HG02571 (cell line): Measurements from ENCODE around the gene PLA2G15.

Experiments
- ATAC-seq: cut with Tn5 transposase; IDR thresholded peaks from one replicate; pipeline ENCODE4 v1.9.1; 2021; ENCODE audit warnings: mild to moderate bottlenecking, moderate library complexity; ENCODE audit not compliant: unreplicated experiment

PLA2G15 gene

GRCh38 chr16:68231384-68232136 is 13.6 kb upstream of the PLA2G15 start:
- no peak for ATAC-seq

- ATAC-seq, result no peak
Observed at GRCh38 chr16:68232335-68232734, 12.8 kb upstream of the PLA2G15 start.

DNA sequence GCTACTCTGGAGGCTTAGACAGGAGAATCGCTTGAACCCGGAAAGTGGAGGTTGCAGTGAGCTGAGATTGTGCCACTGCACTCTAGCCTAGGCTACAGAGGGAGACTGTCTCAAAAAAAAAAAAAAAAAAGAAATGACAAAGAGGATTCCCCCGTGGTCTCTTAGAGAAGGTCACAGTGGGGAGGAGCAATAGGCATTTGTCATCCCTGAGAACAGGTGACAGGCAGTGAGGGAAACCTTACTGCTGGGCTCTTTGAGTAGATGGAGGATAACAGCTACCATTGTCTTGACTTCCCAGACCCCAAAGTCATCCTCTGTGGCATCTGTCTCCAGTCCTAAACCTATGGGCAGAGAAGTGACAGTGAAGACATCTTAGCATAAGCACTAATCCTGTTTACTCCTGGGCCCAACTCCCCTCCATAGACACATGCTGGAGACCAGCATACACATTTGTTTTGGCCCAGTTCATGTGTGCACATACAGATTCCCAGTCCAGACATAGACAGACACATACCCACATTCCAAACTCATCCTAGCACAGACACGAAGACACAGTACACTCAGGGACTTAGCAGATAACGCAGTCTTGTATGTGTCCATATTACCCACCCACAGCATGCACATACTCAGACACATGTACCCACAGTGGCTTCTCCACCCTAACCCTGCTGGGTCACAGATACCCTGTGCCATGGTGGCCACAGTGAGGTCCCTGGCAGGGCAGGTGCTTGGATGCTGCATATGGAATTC is 11.9 kb upstream of the PLA2G15 start:
- ATAC-seq, result no peak

GRCh38 chr16:68233835-68234187 is 11.4 kb upstream of the PLA2G15 start:
- ATAC-seq, result no peak

- no peak for ATAC-seq
Observed at GRCh38 chr16:68234188-68235107, 10.7 kb upstream of the PLA2G15 start.

GRCh38 chr16:68235108-68235886 is 9.9 kb upstream of the PLA2G15 start:
- ATAC-seq, result no peak

GRCh38 chr16:68235887-68236136 is 9.4 kb upstream of the PLA2G15 start, which contains the start of gene ESRP2:
Gene ESRP2, minus strand, starts transcription at chr16:68236127. Its CDS starts 82 bp downstream, at chr16:68236045.
- ATAC-seq, result no peak

DNA sequence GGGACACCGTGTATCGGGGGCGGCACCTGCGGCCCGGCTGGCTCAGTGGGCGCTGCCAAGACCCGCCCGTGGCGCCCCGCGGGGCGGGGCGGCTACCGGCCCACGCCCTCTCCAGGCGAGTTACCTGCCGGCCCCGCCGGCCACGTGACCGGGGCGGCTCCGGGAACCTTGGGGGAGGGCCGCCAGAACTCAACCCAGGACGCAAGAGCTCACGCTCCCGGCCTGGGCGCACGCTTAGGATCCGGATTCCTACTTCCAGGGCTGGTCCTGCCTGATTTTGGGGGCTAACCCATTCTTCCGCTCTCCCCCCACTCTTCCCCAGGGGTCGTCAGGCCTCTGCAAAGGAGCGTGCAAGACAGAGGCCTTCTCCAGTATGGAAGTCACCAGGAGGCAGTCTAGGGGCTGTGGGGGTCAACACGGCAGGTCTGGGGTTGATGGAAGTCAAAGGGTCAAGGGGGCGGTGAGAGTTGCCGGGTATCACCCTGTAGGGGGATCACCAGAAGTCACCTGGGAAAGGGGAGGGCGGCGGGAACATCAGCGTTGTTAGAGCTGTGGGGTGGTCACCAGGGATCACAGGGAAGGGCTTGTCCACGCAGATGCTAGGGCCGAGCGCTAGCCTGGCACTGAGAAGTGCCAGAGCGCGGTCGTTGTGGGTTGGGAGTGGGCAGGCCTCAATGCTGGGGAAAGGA is 8.9 kb upstream of the PLA2G15 start:
- no peak for ATAC-seq

GRCh38 chr16:68236826-68237242 is 8.3 kb upstream of the PLA2G15 start:
- no peak for ATAC-seq

DNA sequence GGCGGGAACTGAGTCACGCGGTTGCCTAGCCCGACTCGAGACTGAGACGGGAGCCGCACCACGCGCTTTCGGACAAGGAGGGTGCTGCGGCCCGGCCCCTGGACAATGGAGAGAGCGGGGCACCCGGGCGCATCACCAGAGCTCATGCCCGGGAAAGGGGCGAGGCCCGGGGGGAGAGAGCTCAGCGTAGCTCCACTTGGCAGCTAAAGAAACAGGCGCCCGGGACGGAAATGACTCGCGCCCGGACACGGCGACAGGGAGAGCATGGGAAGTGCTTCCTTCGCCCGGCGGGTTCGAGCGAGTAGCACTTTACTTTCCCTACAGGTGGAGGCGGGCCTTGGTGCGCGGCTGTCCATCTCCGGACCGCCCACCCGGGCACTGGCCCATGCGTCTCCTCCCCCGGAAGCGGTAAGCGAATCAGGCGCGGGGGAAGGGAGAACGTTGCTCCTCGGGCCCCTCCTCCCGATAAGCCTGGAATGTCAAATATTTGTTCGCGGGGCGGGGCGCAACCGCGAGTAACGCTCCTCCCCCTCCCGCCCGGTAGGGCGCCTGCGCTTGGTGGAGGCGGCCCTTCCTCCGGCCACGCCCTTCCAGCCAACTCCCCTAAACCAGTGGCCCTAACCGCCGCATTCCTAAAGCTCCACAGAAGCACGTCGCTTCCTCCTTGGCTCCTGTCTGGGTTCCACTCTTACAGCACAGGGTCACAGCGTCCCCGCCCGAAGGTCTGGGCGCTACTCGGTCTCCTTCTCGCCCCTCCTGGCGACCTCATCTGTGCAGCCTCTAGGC is 7.7 kb upstream of the PLA2G15 start:
- ATAC-seq, result peak; percentile 75

- ATAC-seq, result peak; percentile 9
Observed at GRCh38 chr16:68238029-68238345, 7.2 kb upstream of the PLA2G15 start.

DNA sequence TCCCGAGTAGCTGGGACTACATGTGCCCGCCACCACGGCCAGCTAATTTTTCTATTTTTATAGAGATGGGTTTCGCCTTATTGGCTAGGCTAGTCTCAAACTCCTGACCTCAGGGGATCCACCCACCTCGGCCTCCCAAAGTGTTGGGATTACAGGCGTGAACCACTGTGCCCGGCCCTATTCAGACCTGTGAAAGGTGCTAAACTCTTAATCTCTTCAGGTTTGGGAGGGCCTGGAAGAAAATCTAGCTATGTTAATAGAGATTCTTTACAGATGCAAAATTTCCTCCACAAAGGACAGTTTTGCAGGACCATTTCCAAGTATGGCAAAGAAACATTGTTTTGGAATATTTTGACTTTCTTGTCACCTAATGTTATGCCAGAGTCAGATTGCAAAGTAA is 3.1 kb upstream of the PLA2G15 start:
- ATAC-seq, result no peak

GRCh38 chr16:68242926-68243858 is 2.0 kb upstream of the PLA2G15 start:
- ATAC-seq, result no peak

DNA sequence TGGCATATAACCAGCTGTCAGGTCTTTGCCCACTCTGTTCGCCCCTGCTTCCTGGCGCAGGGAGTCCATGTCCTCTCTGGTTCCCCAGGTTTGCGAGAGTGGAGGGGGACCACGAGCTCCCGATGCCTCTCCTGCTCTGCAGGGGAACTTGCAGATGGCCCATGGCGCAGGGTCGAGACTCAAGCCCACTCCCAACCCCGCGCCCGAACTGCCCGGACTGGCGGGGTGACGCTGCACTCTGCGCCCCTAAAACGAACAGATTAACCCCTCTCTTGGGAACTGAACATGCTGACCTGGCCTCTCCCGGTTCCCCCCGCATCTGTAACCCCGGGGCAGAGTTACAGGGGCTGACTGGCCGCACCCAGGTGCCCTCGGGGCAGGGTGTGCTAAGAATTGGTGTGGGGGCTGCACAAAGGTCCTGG is 681 bp upstream of the PLA2G15 start:
- no peak for ATAC-seq

DNA sequence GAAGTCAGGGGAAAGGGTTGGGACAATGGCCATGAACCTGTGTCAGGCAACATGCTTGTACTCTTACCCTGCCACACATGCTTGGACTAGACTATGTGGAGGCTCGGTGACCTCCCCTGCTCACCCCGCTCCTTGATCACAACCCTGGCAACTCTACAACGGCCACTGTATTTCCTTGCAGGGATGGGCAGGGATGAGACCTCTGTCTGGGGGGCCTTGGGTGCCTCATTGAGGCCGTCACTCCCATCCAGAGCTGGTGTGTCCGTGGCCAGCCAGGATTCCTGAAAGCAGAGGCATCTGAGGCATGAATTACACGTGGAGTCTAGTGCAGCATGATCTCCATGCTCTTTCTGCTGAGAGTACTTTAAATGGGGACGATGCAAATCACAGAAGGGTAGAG is 948 bp downstream of the PLA2G15 start:
- ATAC-seq, result no peak

DNA sequence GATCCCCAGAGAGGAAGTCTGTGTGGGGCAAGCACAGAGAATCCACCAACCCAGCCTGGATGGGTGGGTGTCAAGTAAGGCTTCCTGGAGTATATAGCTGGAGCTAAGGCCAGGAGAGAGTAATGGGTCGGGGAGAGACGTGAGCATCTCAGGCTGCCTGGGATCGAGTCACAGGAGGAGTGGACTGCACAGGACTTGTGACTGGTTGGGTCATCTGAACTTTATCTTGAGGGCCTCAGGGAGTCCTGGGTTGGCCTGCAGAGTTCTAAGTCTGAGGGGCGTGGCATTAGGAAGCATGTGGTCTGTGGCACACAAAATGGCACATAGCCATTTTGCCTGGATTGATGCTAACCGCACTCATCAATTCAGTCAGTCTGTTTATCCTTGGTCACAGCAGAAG is 1.5 kb downstream of the PLA2G15 start:
- no peak for ATAC-seq

- no peak for ATAC-seq
Observed at GRCh38 chr16:68247400-68247799, 2.2 kb downstream of the PLA2G15 start.

GRCh38 chr16:68247932-68248331 is 2.8 kb downstream of the PLA2G15 start:
- no peak for ATAC-seq

- no peak for ATAC-seq
Observed at GRCh38 chr16:68249371-68249770, 4.2 kb downstream of the PLA2G15 start.
